OCI-LY7 (cell line): Measurements from ENCODE around the gene ANO1. TPM values are rescaled to one million over a fixed set of nuclear protein-coding genes. Genes with fewer than 3 reads are reported as not detected.

ENCODE experiments used
- BruUV-seq: library from RNA; stranded (reverse); fragments of 400-500 nt; replicated peaks from 2 replicates; lab custom pipeline; 2021; lab: Mats Ljungman, UMichigan
- CTCF ChIA-PET: fragments of 300-600 bp; sonication (Branson Sonifier 250); formaldehyde crosslinking; loops from one replicate; lab custom pipeline; 2022; ENCODE audit warnings: antibody characterized with exemption; ENCODE audit not compliant: unreplicated experiment; lab: Charles Lee
- POLR2A ChIA-PET: fragments of 300-600 bp; sonication (Branson Sonifier 250); formaldehyde crosslinking; loops from one replicate; lab custom pipeline; 2022; ENCODE audit warnings: antibody characterized with exemption; lab: Charles Lee
- DNase-seq: peaks from one replicate; pipeline ENCODE4 v3.0.0-alpha.2; 2015; ENCODE audit warnings: low spot score
- H2AFZ ChIP-seq: fragments of 200-600 bp; sonication (generic), shearing (Covaris generic); 2 replicates; pipeline ENCODE4 v1.6.1; 2014; ENCODE audit warnings: mild to moderate bottlenecking, antibody characterized with exemption, low read length, moderate library complexity
- H3K27ac ChIP-seq: fragments of 200-600 bp; sonication (generic); 2 replicates; pipeline ENCODE4 v1.5.1; 2014; ENCODE audit warnings: mixed run types, low read depth, mild to moderate bottlenecking, moderate library complexity, low read length, inconsistent platforms; ENCODE audit not compliant: poor library complexity, severe bottlenecking
- H3K36me3 ChIP-seq: fragments of 200-600 bp; sonication (generic); 2 replicates; pipeline ENCODE4 v1.6.1; 2014; ENCODE audit warnings: mild to moderate bottlenecking, antibody characterized with exemption, low read length, moderate library complexity, mixed read lengths; ENCODE audit not compliant: insufficient read depth
- H3K4me1 ChIP-seq: fragments of 200-600 bp; sonication (generic); 2 replicates; pipeline ENCODE4 v1.5.1; 2014; ENCODE audit warnings: mild to moderate bottlenecking, low read length; ENCODE audit not compliant: insufficient read depth, poor library complexity, severe bottlenecking
- H3K4me2 ChIP-seq: fragments of 200-600 bp; sonication (generic); 2 replicates; pipeline ENCODE4 v1.6.1; 2014; ENCODE audit warnings: mild to moderate bottlenecking, low read length
- H3K4me3 ChIP-seq: fragments of 200-600 bp; sonication (generic); 2 replicates; pipeline ENCODE4 v1.5.1; 2014; ENCODE audit warnings: mild to moderate bottlenecking, low read depth, low read length; ENCODE audit not compliant: poor library complexity, severe bottlenecking
- H3K79me2 ChIP-seq: fragments of 200-600 bp; sonication (generic); 2 replicates; pipeline ENCODE4 v1.6.1; 2016; ENCODE audit warnings: low read depth, mild to moderate bottlenecking, low read length, moderate library complexity, mixed read lengths; ENCODE audit not compliant: insufficient read depth
- H3K9me2 ChIP-seq: fragments of 200-600 bp; sonication (generic); 2 replicates; pipeline ENCODE4 v1.6.1; 2016; ENCODE audit warnings: mild to moderate bottlenecking, low read length, mixed read lengths; ENCODE audit not compliant: insufficient read depth
- H3K9me3 ChIP-seq: fragments of 200-600 bp; sonication (generic); 2 replicates; pipeline ENCODE4 v1.6.1; 2014; ENCODE audit warnings: mild to moderate bottlenecking, mixed run types, low read length, mixed read lengths
- H4K20me1 ChIP-seq: fragments of 200-600 bp; sonication (generic); 2 replicates; pipeline ENCODE4 v1.6.1; 2014; ENCODE audit warnings: mild to moderate bottlenecking, antibody characterized with exemption, low read length, moderate library complexity, mixed read lengths; ENCODE audit not compliant: insufficient read depth
- CTCF ChIP-seq: fragments of 200-600 bp; sonication (generic); conservative IDR thresholded peaks from 2 replicates; pipeline ENCODE4 v1.5.1; 2014; ENCODE audit warnings: mild to moderate bottlenecking, antibody characterized with exemption, low read length, moderate library complexity, mixed read lengths
- EZH2phosphoT487 ChIP-seq: fragments of 200-600 bp; sonication (generic); IDR thresholded peaks from 2 replicates; pipeline ENCODE4 v1.6.1; 2018; ENCODE audit warnings: low read depth, borderline replicate concordance, mild to moderate bottlenecking, mixed run types, antibody characterized with exemption, low read length, moderate library complexity, mixed read lengths
- intact Hi-C: fragments of 100-400 bp; cut with micrococcal nuclease; formaldehyde crosslinking; loops from one replicate; pipeline ENCODE4 v1.10.0; 2022; ENCODE audit not compliant: unreplicated experiment
- total RNA-seq, 2 experiments: library from RNA; depleted of rRNA in 1 of 2; stranded (reverse); fragments of >200 nt in 1 of 2; shearing (Covaris generic) in 1 of 2; gene quantifications; 2 replicates each; pipeline ENCODE4 v1.2.3, GENCODE V29; 2014 to 2022

Gene ANO1
- total RNA-seq, 2 experiments from 2014 or later: not detected

- Histone ChIP-seq H4K20me1 (no peaks in the 10 kb centered on the region), H3K4me1 (no peaks in the 10 kb centered on the region), H3K4me3 (no peak overlapping the region), H3K27ac (no peak overlapping the region), H3K9me3 (peaks cover 11% of the 10 kb centered on the region; the same call in 1 of the 2 replicates), H3K79me2 (no peaks in the 10 kb centered on the region), H3K4me2 (no peak overlapping the region), H2AFZ (no peak overlapping the region), H3K36me3 (no peaks in the 10 kb centered on the region), H3K9me2 (no peaks in the 10 kb centered on the region)
- ChIA-PET POLR2A (no interaction called here), CTCF (no interaction called here)
- TF ChIP-seq EZH2phosphoT487: no peak
- no peak for TF ChIP-seq CTCF
- BruUV-seq: no TSS peak
- no peak for DNase-seq
- intact Hi-C loops: no loop called here
Measured at GRCh38 chr11:70055444-70055843, 22.7 kb upstream of the ANO1 start.

- POLR2A ChIA-PET: no interaction called here
- intact Hi-C loops: no loop called here
- H3K9me3 ChIP-seq: peaks cover 11% of the 10 kb centered on the region; the same call in 1 of the 2 replicates
Measured at GRCh38 chr11:70057080-70057479, 21.0 kb upstream of the ANO1 start.

More at GRCh38 chr11:70057080-70057479, 21.0 kb upstream of the ANO1 start:
- Histone ChIP-seq H2AFZ (no peak overlapping the region), H3K4me1 (no peaks in the 10 kb centered on the region), H3K9me2 (no peaks in the 10 kb centered on the region), H3K79me2 (no peaks in the 10 kb centered on the region), H3K4me3 (no peak overlapping the region), H3K4me2 (no peak overlapping the region), H4K20me1 (no peaks in the 10 kb centered on the region), H3K27ac (no peak overlapping the region), H3K36me3 (no peaks in the 10 kb centered on the region)
- no TSS peak for BruUV-seq
- TF ChIP-seq CTCF (no peak), EZH2phosphoT487 (no peak)
- DNase-seq: no peak
- CTCF ChIA-PET: no interaction called here
